Lower leg skin (tissue), 3 donors: ENCODE measurements around the gene DTX2.

Experiments
- POLR2A ChIP-seq, 2 donors: fragments of 450-650 bp; IDR thresholded peaks; one replicate each; pipeline ENCODE4 v1.6.1; 2016 to 2017; ENCODE audit warnings: antibody characterized with exemption in 2 of 2, mild to moderate bottlenecking in 1 of 2, moderate library complexity in 1 of 2
- TF ChIP-seq, protein P1 (sequence below), 3 donors: fragments of 450-650 bp; IDR thresholded peaks; one replicate each; pipeline ENCODE4 v1.5.1; 2016; ENCODE audit warnings: antibody characterized with exemption in 3 of 3, mild to moderate bottlenecking in 3 of 3, moderate library complexity in 2 of 3

DNA sequence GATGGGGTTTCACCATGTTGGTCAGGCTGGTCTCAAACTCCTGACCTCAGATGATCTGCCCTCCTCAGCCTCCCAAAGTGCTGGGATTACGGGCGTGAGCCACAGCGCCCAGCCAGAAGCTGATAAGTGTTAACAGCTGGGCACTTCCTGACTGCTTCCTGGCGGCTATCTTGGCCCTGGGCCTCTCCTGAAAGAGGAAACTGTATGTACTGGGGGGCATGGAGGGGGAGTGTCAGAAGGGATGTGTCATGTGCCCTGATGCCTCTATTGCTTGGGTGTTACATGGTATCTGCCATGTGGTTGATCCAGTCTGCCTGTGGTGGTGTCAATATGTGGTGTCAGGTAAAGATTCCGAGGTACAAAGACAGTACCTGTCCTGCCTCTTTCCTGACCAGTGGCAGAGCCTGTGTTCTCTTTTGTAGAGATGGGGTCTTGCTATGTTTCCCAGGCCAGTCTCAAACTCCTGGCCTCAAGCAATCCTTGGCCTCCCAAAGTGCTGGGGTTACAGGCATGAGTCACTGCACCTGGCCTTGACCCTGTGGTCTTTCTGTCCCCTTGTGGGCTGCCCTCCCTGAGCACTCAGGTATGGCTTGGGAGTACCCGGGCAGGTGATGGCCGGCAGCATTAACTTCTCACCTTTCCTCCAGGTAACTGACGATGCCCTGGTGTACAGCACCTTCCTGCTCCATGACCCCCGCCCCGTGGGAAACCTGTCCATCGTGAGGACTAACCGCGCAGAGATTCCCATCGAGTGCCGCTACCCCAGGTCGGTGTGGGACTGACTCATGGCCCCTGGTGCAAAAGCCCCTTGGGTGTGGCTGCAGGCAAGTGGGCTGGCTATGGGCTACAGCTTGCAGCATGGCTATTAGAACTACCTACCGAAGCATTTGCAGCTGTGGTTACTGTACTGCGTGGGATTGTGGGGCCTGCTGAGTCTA lies 32.4 kb upstream of the DTX2 start:
- TF ChIP-seq, protein P1, sequence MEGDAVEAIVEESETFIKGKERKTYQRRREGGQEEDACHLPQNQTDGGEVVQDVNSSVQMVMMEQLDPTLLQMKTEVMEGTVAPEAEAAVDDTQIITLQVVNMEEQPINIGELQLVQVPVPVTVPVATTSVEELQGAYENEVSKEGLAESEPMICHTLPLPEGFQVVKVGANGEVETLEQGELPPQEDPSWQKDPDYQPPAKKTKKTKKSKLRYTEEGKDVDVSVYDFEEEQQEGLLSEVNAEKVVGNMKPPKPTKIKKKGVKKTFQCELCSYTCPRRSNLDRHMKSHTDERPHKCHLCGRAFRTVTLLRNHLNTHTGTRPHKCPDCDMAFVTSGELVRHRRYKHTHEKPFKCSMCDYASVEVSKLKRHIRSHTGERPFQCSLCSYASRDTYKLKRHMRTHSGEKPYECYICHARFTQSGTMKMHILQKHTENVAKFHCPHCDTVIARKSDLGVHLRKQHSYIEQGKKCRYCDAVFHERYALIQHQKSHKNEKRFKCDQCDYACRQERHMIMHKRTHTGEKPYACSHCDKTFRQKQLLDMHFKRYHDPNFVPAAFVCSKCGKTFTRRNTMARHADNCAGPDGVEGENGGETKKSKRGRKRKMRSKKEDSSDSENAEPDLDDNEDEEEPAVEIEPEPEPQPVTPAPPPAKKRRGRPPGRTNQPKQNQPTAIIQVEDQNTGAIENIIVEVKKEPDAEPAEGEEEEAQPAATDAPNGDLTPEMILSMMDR (IDR thresholded peaks at IDR 0.05): no peak
- TF ChIP-seq POLR2A (IDR thresholded peaks at IDR 0.05): no peak
